OCI-M2 (cell line): Measurements from ENCODE around the gene ADISSP.

Experiments used
- DNase-seq: peaks from one replicate; lab custom pipeline; 2025; ENCODE audit not compliant: unreplicated experiment; lab: John Stamatoyannopoulos, UW

ADISSP gene

DNA sequence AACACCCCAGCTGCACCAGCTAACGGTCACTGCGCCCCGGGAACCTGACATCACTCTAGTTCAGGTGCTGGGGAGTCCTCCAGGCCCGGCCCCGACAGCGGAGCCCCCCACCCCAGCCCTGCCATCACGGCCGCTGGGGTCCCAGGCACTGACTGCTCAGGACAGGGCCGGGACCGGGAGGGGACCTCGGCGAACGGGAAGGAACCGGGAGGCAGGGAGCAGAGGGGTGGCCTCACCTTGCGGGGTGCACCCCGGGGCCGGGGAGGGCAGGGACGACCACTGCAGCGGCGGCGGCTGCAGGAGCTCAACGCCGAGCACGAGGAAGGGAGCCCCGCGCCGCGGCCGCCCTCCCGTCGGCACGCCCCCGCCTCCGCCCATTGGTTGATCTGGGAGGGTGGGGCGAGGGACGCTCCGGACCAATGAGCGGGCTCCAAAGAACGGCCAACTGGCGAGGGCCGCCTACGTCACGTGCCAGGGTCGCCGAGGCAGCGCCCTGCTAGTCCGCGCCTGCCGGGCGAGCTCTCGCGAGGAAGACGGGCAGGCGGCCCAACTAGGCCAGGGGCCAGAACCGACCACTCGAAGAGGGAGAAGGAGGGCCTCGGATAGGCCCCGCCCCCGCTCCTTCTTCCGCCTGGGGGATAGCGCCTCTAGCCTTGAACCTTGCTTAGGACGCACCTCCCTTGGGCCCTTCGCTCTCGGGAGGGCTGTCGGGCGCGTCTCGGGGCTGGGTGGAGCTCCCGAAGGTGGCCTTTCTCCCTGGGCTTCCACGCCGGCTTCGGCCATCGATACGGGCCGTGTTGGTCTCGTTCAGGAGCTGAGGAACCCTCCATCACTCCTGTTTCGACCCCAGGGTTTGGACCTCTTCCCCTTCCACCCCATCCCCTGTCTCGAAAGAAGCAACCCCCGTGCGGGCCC, at the start of gene ADISSP:
Gene ADISSP (minus strand): TSS at position 327 of the 915 bp plus-strand sequence. CDS start 7,653 bp downstream, outside the sequence.
- DNase-seq = peak; percentile 90

DNA sequence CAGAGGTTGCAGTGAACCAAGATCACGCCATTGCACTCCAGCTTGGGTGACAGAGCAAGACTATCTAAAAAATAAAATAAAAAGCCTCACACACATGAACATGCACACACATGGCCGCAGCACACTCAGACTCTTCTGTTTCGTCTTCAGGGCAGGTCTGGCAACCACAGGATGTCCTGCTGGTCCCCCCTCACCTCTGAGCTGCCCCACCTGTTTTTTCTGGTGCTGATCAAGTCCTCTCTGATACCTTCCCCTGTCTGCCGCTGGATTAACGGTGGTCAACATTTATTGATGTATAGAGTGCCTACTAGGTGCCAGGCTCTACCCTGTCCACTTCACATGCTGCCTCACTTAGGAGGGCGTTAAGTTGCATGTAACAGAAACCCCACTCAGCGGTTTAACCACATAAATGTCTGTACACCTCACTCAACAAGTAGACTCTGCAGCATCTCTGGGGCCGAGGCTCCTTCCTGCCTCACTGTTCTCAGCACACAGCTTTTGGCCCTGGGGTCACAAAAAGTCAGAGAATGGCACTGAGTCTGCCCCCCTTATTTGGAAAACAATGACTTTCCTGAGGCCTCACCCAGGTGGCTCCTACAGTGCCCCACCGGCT, 48.3 kb upstream of the ADISSP start:
- DNase-seq = no peak

DNA sequence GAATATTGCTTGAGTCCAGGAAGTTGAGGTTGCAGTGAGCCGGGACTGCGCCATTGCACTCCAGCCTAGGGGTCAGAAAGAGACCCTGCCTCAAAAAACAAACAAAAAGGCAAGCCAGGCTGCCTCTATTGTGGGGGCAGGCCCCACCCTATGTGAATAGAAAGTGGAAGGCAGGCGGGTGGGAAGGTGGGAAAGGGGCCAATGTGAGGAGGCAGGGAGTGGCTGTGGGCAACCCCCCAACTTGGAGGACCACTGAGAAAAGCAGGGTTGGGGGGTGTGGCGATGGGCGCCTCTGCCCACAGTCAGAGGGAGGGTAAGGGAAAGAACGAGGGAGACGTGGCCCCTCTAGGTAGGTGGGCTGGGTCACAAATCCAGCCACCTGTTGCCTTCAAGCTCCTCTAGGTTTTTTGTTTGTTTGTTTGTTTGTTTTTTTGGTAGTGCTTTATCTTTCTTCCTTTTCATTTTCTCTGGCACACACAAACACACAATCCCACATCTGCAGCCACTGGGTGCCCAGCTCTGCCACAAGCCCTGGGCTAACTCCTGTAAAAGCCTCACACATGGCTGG, 47.5 kb upstream of the ADISSP start:
- DNase-seq = no peak

DNA sequence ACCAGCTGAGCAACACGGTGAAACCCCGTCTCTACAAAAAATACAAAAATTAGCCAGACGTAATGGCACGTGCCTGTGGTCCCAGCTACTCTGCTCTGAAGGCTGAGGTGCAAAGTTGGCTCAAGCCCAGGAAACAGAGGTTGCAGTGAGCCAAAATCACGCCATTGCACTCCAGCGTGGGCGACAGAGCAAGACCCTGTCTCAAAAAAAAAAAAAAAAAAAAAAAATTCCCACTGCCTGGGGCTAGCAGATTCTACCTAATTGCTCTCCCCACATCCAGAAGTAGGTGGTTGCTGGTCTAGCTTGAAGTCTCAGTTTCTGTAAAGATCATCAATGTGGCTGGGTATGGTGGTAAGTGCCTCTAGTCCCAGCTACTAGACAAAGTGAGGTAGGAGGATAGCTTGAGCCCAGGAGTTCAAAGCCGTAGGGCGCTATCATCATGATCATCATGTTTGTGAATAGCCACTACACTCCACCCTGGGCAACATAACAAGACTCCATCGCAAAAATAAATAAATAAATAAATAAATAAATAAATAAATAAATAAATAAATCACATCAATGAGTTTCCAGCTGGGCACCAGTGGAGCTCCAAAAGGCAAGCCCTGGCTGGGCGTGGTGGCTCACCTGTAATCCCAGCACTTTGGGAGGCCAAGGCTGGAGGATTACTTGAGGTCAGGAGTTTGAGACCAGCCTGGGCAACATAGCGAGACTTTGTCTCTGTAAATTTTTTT, 46.5 kb upstream of the ADISSP start:
- no peak for DNase-seq

DNA sequence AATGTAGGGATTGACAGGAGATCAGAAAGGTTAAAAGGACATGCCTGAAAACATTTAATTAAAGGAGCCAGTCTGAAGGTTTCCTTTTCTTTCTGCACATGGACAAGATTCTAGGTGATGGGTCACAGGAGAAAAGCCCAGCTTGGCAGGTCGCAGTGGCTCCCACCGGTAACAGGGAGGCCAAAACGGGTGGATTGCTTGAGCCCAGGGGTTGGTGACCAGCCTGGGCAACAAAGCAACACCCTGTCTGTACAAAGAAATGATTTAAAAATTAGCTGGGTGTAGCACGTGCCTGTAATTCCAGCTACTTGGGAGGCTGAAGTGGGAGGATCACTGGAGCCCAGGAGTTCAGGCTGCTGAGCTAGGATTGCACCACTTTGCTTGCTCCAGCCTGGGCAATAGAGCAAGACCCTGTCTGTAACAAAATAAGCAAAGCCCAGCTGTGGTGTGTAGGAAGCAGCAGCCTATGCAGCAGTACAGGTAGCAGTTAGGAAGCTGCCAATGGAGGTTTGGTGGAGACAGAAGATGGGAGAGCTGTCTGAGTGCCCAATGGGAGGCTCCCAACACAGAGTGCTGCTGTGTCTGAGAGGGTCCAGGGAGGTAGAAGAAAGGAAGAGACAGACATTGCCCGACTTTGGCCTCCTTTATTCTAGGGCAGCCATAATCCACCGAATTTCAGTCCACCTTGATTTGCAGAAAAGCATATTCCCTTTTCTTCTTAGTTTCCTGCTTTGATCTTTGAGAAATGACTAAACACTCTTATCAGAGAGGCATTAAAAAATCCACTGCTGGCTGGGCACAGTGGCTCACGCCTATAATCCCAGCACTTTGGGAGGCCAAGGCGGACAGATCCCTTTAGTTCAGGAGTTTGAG, 45.7 kb upstream of the ADISSP start:
- DNase-seq = no peak

DNA sequence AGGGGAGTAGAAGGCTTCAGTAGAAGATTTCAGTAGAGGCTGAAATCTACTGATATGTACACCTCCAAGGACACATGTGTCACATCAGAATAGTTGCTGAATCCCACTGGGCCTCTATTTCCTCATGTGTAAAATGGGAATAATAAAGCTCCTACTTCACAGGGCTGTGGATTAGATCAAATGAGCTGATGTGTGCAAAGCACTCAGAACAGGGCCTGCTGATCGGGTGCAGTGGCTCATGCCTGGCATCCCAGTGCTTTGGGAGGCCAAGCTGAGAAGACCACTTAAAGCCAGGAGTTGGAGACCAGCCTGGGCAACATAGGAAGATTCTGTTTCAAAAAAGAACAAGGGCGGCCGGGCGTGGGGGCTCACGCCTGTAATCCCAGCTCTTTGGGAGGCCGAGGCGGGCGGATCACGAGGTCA, 44.7 kb upstream of the ADISSP start:
- DNase-seq = no peak

DNA sequence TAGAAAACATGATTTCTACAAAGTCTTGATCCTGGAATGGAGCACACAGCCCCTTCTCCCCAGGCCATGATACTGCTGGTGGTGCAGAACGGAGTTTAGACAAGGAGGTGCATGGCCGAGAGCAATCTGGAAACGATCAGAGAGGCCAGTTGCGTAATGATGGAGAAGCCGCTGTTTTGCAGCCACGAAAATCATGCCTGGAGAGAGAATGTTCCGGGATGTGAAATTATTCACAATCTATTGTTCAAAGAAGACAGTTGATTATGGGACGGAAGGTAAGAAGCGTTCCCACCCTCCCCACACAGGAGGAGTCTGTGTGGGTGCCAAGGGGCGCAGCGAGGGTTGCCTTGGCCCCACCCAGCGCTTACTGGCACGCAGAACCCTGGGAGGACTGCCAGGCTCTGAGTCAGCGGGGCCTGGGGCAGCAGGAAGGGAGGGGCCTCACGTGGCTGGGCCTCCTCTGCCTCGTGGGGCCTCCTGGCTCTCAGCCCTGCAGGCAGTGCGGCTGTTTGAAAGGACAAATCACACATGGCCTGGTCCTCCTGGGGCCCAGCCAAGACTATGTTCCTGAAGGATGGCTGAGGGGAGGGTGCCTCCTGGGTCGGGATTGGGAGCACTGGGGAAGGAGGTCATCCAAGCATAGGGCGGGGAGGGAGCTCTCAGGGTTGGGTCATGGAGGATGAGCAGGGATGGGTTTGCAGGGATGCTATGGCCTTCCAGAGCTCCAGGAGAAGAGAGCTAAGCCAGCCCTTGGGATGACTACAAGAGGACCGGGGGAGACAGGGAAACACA, 44.1 kb upstream of the ADISSP start:
- DNase-seq = no peak

DNA sequence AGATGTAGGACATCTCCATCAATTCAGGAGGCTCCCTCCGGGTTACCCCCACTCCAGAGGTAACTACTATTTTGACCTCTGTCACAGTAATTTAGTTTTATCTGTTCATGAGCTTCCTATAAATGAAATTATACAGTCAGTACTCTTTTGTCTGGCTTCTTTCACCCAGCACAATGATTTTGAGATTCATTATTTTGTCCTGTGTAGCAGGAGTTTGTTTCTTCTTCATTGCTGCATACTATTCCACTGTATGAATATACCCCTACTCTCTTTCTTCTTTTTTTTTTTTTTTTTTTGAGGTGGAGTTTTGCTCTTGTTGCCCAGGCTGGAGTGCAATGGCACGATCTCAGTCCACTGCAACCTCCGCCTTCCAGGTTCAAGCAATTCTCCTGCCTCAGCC, 41.0 kb upstream of the ADISSP start:
- no peak for DNase-seq

DNA sequence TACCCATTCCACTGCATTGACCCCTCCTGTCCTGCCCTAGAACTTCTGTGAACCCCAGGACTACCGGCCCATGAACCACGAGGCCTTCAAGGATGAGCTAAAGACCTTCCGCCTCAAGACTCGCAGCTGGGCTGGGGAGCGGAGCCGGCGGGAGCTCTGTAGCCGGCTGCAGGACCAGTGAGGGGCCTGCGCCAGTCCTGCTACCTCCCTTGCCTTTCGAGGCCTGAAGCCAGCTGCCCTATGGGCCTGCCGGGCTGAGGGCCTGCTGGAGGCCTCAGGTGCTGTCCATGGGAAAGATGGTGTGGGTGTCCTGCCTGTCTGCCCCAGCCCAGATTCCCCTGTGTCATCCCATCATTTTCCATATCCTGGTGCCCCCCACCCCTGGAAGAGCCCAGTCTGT, 37.2 kb upstream of the ADISSP start:
- DNase-seq = no peak

DNA sequence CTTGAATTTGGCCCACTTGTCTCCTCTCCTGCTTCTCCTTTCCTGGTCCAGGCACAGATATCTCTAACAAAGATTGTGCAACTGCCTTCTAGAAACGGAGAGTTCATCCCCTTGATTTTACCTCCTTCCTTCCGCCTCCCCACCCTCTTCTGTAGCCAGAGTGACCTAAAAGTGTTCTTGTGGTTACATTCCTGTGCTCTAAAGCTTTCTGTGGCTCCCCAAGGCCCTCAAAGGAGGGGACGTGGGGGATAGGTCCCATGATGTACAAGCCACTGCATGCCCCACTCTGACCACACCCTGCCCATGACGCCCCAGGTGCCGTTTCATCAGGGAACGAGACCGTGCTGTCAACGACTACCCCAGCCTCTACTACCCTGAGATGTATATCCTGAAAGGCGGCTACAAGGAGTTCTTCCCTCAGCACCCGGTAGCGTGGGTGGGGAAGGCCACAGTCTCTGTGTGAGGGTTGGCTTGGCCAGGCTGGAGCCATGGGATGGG, 36.8 kb upstream of the ADISSP start:
- no peak for DNase-seq

DNA sequence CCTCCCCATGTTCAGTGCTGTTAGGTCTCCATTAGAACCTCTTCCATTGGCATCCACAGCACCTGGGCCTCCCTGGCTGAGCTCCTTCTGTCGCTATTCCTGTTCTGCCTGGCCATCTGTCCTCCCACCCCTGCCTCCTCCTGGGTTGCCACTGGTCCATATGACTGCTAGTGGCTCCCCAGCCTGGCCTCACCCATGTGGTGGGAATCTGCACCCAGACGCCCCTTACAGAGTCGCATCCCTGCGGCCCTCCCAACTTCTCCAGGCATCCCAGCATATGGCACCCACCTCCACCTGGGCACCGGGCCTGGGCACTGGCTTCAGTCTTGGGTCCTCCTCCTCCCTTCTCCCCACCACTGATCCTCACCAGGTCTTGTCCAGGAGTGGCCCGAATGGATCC, 36.3 kb upstream of the ADISSP start:
- no peak for DNase-seq

DNA sequence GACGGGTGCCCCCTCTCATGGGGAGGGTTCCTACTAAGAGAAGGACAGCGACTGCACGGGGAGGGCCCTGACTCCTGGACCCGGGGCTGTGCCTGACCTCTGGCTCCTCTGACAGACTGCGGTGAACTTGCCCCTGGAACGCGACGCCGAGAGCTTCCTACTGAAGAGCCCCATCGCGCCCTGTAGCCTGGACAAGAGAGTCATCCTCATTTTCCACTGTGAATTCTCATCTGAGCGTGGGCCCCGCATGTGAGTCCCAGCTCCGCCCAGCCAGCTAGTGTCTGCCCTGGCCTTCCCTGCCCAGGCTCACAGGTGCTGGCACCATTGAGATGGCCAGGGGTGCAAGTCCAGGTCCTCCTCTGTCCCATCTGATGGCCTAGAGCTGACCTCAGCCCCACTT, 35.7 kb upstream of the ADISSP start:
- DNase-seq = no peak

DNA sequence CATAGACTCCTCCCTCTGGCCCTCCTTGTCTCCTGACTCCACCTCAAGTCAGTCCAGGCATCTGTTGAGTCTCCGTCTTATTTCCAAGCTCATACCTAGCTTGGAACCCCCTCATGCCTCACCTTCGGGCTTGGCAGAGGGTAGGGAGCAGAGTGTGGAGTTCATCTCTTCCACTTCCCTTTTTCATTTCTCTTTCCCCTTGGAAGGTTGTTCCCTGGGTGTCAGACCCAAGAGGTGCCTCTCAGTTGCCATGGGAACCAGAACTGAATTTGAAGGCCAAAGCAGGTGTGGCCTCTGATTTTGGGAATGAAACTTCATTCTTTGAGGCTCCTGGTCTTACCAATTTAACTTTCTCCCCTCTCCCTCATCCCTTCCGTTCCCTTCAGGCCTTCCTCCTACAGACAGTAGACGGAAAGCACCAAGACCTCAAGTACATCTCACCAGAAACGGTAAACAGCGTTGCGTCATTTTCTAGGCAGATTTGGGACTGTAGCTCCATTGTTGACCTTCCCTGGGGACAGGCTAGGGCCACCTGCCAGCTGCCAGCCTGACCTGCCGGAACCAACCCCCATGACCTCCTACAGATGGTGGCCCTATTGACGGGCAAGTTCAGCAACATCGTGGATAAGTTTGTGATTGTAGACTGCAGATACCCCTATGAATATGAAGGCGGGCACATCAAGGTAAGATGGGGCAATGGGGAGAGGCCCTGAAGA, 35.1 kb upstream of the ADISSP start:
- DNase-seq = no peak

DNA sequence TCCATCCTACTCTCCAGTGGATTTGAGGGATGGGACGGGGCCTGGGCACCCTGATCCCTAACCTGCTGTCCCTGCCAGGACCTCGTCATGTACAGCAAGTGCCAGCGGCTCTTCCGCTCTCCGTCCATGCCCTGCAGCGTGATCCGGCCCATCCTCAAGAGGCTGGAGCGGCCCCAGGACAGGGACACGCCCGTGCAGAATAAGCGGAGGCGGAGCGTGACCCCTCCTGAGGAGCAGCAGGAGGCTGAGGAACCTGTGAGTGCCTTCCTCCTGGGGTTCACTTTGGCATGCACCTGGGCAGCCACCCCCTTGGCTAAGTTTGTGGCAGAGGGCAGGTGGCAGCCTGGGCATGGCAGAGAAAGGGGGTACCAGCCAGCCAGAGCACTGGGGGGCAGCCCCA, 34.3 kb upstream of the ADISSP start:
- no peak for DNase-seq

DNA sequence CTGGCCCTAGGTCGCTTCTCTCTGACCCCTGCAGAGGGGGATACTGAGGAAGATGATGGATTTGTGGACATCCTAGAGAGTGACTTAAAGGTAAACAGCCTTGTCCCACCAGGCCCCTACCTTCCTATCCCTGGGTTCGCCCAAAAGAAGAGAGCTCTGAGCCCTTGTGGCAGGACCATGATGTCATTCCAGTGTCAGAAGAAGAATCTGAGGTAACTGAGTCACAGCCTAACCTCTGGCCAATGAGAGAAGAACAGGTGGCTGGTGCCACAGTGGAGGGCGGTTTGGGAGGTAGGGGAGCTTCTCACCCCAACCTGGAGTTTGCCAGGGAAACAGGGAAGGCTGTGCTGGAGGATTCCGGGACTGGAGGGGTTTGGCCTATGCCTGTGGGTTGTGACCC, 33.7 kb upstream of the ADISSP start:
- DNase-seq = no peak

DNA sequence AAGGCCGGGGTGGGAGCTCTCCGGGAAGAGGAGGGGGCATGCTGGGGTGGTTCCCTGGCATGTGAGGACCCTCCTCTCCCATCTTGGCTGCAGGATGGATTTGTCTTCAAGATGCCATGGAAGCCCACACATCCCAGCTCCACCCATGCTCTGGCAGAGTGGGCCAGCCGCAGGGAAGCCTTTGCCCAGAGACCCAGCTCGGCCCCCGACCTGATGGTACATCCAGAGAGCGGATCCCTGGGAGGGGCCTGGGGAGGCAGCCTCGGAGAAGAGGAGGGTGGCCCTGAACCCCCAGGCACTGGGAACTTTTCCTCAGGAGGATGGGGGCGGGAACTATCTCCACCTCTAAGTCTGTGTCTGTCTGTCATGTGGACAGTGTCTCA, 33.3 kb upstream of the ADISSP start:
- DNase-seq = no peak

DNA sequence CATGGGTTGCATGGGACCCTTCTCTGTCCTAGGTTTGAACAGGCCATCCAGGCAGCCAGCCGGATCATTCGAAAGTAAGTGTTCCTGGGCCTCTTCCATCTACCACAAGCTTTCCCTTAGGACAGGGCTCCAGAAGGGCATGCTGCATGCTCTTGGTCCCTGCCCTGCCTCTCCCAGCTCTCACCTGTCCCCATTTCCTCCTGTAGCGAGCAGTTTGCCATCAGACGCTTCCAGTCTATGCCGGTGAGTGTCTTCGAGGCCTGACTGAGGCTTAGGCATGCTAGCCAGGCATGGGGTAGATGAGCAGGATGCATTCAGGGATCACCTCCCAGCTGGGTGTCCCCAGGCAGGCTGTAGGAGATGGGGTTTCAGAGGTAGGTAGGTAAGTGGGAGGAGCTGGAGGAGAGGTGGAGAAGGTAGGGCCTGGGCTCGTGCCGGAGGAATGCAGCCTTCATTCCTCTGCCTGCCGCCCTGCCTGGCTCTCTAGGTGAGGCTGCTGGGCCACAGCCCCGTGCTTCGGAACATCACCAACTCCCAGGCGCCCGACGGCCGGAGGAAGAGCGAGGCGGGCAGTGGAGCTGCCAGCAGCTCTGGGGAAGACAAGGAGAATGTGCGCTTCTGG, 32.8 kb upstream of the ADISSP start:
- DNase-seq = no peak

DNA sequence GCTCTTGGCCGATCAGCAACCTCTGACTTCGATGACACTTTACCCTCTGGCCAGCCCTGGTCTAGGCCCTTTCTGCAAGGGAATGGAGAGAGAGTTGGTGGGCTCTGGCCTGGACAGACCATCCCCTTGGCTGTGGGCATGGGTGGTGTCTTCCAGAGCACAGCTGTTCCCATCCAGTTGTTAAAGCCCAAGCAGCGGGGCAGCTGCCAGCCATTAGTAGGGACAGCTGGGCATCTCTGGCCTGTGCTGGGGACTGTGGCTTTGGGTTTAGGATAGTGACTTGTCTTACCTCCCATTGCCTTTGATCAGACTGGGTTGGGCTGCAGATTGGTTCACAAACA, 31.3 kb upstream of the ADISSP start:
- no peak for DNase-seq

DNA sequence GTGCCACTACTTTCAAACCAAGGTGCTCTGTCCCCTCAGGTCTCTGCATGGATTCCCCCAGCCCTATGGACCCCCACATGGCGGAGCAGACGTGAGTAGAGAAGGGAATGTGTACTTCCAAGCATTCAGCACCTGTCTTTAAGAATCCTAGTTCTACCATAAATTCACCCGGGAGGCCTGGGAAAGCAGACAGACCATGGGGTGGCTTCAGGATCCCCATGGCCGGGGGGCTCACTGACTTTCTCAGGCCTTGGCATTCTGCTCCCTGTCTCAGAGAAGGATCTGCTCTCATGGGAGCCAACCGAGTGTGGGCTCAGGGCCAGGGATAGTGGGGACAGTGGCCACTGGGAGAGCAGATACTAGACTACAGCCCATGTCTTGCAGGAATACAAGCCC, 30.8 kb upstream of the ADISSP start:
- DNase-seq = no peak
